Loucy (cell line): Measurements from ENCODE around the gene BCCIP.

Source experiments
- EZH2phosphoT487 ChIP-seq: fragments of 200-600 bp; IDR thresholded peaks from 2 replicates; pipeline ENCODE4 v1.6.1; 2018; ENCODE audit warnings: antibody characterized with exemption, mild to moderate bottlenecking, moderate library complexity, borderline replicate concordance
- TF ChIP-seq, protein P1 (sequence below): fragments of 200-600 bp; sonication (generic); conservative IDR thresholded peaks from 2 replicates; pipeline ENCODE4 v1.5.1; 2014; ENCODE audit warnings: mild to moderate bottlenecking, antibody characterized with exemption, low read length

DNA sequence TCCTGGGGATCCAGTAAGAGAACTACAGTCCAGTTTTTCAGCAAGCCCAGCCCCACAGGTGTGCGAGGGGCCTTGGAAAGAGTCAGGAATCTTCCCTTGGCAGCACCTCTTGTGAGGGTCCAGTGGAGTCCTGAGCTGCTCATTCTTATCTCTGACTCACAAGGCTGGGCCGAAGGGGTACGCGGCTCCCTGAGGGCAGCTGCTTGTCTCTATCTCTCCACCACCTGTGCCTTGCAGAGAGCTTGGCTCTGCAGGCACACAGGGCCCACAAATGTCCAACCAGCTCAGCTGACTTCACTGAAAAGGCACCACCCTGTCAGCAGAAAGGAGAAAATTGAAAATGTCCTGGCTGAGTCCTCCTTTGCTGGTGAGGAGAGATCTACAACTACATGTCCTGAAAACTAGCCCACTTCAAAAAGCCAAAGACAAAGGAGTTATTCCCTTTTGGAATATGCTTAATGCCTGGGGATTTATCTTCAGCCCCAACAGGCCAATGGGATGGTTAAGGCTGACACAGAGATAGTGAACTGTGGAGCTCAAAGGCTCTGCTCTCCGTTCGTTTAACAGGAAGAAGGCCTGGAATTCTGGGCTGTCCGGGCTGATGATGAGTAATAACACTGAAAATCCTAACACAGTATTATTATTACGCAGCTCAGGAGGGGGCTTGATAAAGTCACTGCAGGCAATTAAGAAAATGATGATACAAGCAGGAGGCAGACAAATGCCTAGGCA, 23.7 kb upstream of the BCCIP start:
- TF ChIP-seq EZH2phosphoT487 = no peak
- TF ChIP-seq, protein P1, sequence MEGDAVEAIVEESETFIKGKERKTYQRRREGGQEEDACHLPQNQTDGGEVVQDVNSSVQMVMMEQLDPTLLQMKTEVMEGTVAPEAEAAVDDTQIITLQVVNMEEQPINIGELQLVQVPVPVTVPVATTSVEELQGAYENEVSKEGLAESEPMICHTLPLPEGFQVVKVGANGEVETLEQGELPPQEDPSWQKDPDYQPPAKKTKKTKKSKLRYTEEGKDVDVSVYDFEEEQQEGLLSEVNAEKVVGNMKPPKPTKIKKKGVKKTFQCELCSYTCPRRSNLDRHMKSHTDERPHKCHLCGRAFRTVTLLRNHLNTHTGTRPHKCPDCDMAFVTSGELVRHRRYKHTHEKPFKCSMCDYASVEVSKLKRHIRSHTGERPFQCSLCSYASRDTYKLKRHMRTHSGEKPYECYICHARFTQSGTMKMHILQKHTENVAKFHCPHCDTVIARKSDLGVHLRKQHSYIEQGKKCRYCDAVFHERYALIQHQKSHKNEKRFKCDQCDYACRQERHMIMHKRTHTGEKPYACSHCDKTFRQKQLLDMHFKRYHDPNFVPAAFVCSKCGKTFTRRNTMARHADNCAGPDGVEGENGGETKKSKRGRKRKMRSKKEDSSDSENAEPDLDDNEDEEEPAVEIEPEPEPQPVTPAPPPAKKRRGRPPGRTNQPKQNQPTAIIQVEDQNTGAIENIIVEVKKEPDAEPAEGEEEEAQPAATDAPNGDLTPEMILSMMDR = no peak
